Activated T-cell treated with anti-CD3 and anti-CD28 coated beads, Interleukin-2, amount 50 U/mL, for 24 hours (primary cell): ENCODE results near the gene CREG2.

Experiments used
- DNase-seq: peaks from one replicate; pipeline ENCODE4 v3.0.0-alpha.2; 2020
- H3K27ac Mint-ChIP-seq: 2 replicates; pipeline ENCODE4 v1.8.0; 2020; ENCODE audit warnings: mild to moderate bottlenecking, mixed read lengths
- H3K27me3 Mint-ChIP-seq: 2 replicates; pipeline ENCODE4 v1.8.0; 2020; ENCODE audit warnings: mixed read lengths
- H3K36me3 Mint-ChIP-seq: 2 replicates; pipeline ENCODE4 v1.8.0; 2020; ENCODE audit warnings: low read depth, mixed read lengths
- H3K4me1 Mint-ChIP-seq: 2 replicates; pipeline ENCODE4 v1.8.0; 2020; ENCODE audit warnings: low read depth, mixed read lengths
- H3K4me3 Mint-ChIP-seq: 2 replicates; pipeline ENCODE4 v1.8.0; 2020; ENCODE audit warnings: mild to moderate bottlenecking, moderate library complexity, mixed read lengths
- H3K9me3 Mint-ChIP-seq: 2 replicates; pipeline ENCODE4 v1.8.0; 2020; ENCODE audit warnings: mixed read lengths

The CREG2 gene

DNA sequence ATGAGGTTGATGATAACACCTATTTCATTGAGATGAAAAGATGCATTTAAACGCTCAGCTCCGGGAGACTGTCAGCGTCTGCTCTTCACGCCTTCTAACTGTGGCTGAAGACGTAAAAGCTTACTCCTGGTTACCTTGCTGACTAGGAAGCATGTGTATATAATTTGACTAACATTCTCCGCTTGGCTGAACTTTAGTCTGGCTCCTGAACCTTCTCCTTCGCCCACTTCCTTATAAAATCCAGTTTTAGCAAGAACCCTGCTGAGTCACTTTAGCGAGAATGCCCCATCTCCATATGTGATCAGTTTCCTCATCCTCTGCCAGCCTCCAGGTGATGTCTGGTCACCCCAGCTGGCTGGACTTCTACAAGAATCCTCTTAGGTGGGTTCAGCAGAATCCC is 12.7 kb upstream of the CREG2 start:
- Mint-ChIP-seq H3K27me3 (peaks cover 47% of the 10 kb centered on the region), H3K36me3 (no peaks in the 10 kb centered on the region), H3K27ac (no peak overlapping the region), H3K4me3 (no peak overlapping the region), H3K9me3 (no peaks in the 10 kb centered on the region), H3K4me1 (peaks cover 21% of the 10 kb centered on the region)
- DNase-seq: no peak

- H3K36me3 Mint-ChIP-seq: no peaks in the 10 kb centered on the region
- peaks cover 21% of the 10 kb centered on the region for H3K4me1 Mint-ChIP-seq
- DNase-seq: no peak
- H3K27me3 Mint-ChIP-seq: peaks cover 47% of the 10 kb centered on the region
- H3K9me3 Mint-ChIP-seq: no peaks in the 10 kb centered on the region
- H3K27ac Mint-ChIP-seq: no peak overlapping the region
- no peak overlapping the region for H3K4me3 Mint-ChIP-seq
These were observed 11.9 kb upstream of the CREG2 start for GRCh38 chr2:101399021-101399799.

DNA sequence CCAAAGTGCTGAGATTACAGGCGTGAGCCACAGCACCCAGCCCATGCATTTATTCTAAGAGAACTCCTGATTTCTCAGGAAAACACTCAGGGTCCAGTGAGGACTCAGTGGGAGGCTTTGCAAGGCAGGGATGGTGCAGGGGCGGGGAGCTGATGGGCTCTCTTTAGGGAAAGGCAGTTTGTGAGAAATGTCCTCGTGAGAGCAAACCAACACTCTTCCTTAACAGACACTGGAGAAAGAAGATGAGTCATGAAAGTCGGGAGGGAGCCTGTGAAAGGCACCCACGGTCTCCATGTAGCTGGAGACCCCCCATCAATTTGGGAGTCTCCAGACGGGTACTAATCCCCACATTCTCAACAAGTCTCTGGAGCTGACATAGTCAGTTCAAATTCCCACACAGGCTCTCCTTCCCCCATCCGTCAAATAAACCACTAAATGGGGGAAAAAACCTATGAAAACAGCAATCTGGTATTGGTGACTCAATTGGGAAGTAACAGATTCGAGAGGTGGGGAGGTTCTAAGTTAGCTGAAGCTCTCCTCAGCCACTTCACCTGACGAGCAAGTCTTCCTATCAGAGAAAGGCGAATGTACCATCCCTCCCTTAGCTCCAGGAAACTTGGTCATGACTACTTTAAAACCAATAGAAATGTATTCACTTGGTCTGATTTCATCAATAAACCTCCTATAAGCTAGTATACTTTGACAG is 11.0 kb upstream of the CREG2 start:
- H3K4me3 Mint-ChIP-seq: no peak overlapping the region
- H3K4me1 Mint-ChIP-seq: peaks cover 21% of the 10 kb centered on the region
- H3K27me3 Mint-ChIP-seq: peaks cover 49% of the 10 kb centered on the region
- H3K9me3 Mint-ChIP-seq: no peaks in the 10 kb centered on the region
- DNase-seq: no peak
- H3K36me3 Mint-ChIP-seq: no peaks in the 10 kb centered on the region
- no peak overlapping the region for H3K27ac Mint-ChIP-seq

- DNase-seq: no peak
- no peak overlapping the region for H3K4me3 Mint-ChIP-seq
These were observed 9.0 kb upstream of the CREG2 start for GRCh38 chr2:101396316-101396717.

DNA sequence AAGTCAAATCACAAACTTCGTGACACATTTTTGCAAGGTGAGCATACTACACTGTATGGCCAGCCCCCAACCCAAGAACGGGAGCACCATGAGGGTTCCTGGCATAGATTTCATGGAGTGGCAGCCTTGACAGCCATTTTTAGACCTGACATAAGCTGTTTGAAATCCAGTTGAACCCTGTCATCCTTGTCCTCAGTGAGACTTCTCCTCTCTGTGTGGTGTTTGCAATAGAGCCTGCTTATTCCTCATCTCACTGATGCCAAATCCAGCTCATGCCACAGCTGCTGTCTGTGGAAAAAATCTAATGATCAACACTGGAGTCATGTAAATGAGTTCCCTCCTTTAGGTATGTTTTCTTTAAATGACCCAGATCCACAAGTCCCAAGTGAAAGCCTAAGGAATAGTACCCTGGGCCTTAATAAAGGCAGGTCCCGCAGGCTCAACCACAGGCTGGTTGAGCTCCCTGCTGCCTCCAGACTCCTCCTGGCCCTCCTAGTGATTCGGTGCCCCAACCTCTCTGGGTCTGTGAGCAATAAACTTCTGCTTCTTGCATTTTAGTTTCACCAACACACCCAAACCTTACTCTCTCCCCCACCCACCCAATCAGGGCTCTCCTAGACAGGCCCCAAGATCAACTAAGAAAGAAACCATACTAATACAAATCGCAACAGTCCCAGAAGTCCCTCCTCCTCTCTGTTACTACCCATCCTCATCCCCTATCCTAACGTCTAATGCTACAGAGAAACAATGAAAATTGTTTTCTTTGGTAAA is 8.4 kb upstream of the CREG2 start:
- DNase-seq: no peak
- Mint-ChIP-seq H3K36me3 (no peaks in the 10 kb centered on the region), H3K27me3 (peaks cover 35% of the 10 kb centered on the region), H3K9me3 (no peaks in the 10 kb centered on the region), H3K4me3 (no peak overlapping the region), H3K27ac (no peak overlapping the region), H3K4me1 (peaks cover 13% of the 10 kb centered on the region)

More at GRCh38 chr2:101396316-101396717, 9.0 kb upstream of the CREG2 start:
- Mint-ChIP-seq H3K36me3 (no peaks in the 10 kb centered on the region), H3K9me3 (no peaks in the 10 kb centered on the region), H3K27me3 (peaks cover 41% of the 10 kb centered on the region), H3K4me1 (peaks cover 13% of the 10 kb centered on the region), H3K27ac (no peak overlapping the region)

- H3K27ac Mint-ChIP-seq: no peak overlapping the region
- no peak for DNase-seq
- no peaks in the 10 kb centered on the region for H3K9me3 Mint-ChIP-seq
- H3K4me3 Mint-ChIP-seq: no peak overlapping the region
- peaks cover 12% of the 10 kb centered on the region for H3K4me1 Mint-ChIP-seq
- no peaks in the 10 kb centered on the region for H3K36me3 Mint-ChIP-seq
- peaks cover 52% of the 10 kb centered on the region for H3K27me3 Mint-ChIP-seq
These were observed 929 bp upstream of the CREG2 start for GRCh38 chr2:101388232-101388631.

DNA sequence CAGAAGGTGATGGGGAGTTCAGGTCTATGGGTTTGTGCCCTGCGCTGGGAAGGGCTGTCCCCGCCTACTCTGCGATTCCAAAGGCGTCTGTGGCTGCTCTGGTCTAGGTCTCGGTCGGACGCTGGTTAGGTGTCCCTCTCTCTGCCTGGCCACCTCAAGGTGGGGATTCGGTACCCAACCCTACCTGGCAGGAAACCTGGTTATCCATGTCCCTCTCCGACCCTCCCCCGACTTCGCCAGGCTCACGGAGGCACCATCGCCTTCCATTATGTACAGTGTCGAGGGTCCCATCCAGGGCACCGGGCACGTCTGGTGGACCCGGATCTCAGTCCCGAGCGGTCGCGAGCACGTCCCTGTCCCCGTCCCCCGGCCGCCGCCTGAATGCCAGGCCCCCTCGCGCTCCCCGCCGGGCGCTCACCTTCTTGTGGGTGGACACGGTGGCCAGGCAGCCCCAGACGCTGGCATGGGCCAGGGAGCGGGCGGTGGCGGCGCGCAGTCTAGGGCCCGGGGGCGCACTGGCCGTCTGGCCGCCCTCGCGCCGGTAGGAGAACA is 628 bp downstream of the CREG2 start:
- peaks cover 12% of the 10 kb centered on the region for H3K4me1 Mint-ChIP-seq
- peaks cover 51% of the 10 kb centered on the region for H3K27me3 Mint-ChIP-seq
- H3K4me3 Mint-ChIP-seq: peak overlapping the region; percentile 59
- no peaks in the 10 kb centered on the region for H3K9me3 Mint-ChIP-seq
- no peak overlapping the region for H3K27ac Mint-ChIP-seq
- no peak for DNase-seq
- H3K36me3 Mint-ChIP-seq: no peaks in the 10 kb centered on the region

GRCh38 chr2:101383016-101383541 is 4.2 kb downstream of the CREG2 start:
- H3K4me1 Mint-ChIP-seq: peaks cover 10% of the 10 kb centered on the region
- no peaks in the 10 kb centered on the region for H3K36me3 Mint-ChIP-seq
- H3K27ac Mint-ChIP-seq: no peak overlapping the region
- H3K9me3 Mint-ChIP-seq: no peaks in the 10 kb centered on the region
- peaks cover 35% of the 10 kb centered on the region for H3K27me3 Mint-ChIP-seq
- DNase-seq: no peak
- H3K4me3 Mint-ChIP-seq: no peak overlapping the region

- H3K27ac Mint-ChIP-seq: no peak overlapping the region
- peaks cover 29% of the 10 kb centered on the region for H3K27me3 Mint-ChIP-seq
- peaks cover 5% of the 10 kb centered on the region for H3K4me1 Mint-ChIP-seq
- DNase-seq: no peak
- no peaks in the 10 kb centered on the region for H3K36me3 Mint-ChIP-seq
- H3K4me3 Mint-ChIP-seq: no peak overlapping the region
- H3K9me3 Mint-ChIP-seq: no peaks in the 10 kb centered on the region
These were observed 4.9 kb downstream of the CREG2 start for GRCh38 chr2:101382442-101382841.

DNA sequence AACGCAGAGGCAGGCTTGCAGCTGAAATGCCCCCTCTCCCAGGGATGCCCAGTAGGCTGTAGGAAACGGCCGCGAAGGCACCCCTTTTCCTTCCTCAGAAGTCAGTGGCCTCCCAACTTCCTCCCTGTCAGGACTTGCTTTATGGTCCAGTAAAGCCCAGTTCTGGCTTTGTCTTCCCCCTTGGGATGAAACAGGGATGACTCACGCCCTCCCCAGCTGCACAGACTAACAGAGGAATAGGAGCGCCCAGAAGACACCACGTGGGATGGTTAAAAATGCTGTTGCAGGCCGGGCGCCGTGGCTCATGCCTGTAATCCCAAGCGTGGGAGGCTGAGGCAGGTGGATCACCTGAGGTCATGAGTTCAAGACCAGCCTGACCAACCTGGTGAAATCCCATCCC is 6.9 kb downstream of the CREG2 start:
- DNase-seq: no peak
- H3K36me3 Mint-ChIP-seq: no peaks in the 10 kb centered on the region
- H3K4me1 Mint-ChIP-seq: no peaks in the 10 kb centered on the region
- H3K27ac Mint-ChIP-seq: no peak overlapping the region
- no peak overlapping the region for H3K4me3 Mint-ChIP-seq
- H3K27me3 Mint-ChIP-seq: peaks cover 14% of the 10 kb centered on the region
- no peaks in the 10 kb centered on the region for H3K9me3 Mint-ChIP-seq

- DNase-seq: no peak
- H3K9me3 Mint-ChIP-seq: no peaks in the 10 kb centered on the region
- peaks cover 6% of the 10 kb centered on the region for H3K27me3 Mint-ChIP-seq
- H3K36me3 Mint-ChIP-seq: no peaks in the 10 kb centered on the region
- H3K4me3 Mint-ChIP-seq: no peak overlapping the region
- H3K4me1 Mint-ChIP-seq: peaks cover 10% of the 10 kb centered on the region
- H3K27ac Mint-ChIP-seq: no peak overlapping the region
These were observed 8.2 kb downstream of the CREG2 start for GRCh38 chr2:101379091-101379490.

GRCh38 chr2:101375653-101376052 is 11.7 kb downstream of the CREG2 start:
- H3K27me3 Mint-ChIP-seq: no peaks in the 10 kb centered on the region
- no peak overlapping the region for H3K4me3 Mint-ChIP-seq
- no peak overlapping the region for H3K27ac Mint-ChIP-seq
- H3K36me3 Mint-ChIP-seq: no peaks in the 10 kb centered on the region
- H3K9me3 Mint-ChIP-seq: peaks cover 5% of the 10 kb centered on the region
- DNase-seq: no peak
- H3K4me1 Mint-ChIP-seq: peaks cover 10% of the 10 kb centered on the region

DNA sequence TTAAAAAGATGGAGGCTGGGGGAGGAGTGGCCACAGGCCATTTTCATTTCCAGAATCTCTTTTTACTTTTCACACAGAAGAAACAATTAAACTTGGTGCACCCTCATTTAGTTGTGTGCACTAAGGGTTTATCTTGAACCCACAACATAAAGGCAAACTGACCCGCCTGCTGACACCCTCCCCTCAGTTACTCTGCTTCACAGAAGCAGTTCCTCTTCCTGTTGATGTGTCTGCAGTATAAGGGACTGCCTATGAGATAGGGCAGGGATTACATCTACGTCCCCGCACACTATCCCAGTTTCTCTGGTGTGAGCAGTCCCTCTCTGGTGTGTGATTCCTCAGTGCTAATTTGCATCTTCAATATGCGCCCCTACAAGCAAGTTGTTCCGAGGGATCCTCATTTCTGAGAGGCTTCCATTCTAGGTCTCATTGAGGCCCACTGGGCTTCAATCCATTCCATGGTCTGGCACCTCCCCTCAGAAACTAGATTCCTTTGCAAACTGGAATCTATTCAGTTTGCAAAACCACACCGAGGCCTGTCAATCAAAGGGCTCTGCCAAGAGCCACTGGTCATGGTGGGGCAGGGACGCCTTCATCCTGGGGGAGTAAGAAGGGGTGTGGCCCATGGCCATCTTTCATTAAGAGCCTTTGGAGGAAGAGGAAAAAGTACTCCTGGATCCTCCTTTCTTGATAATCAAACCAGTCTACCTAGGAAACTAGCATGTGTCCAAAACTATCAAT is 12.3 kb downstream of the CREG2 start:
- Mint-ChIP-seq H3K4me1 (peaks cover 10% of the 10 kb centered on the region), H3K4me3 (no peak overlapping the region), H3K27me3 (no peaks in the 10 kb centered on the region), H3K36me3 (no peaks in the 10 kb centered on the region), H3K27ac (no peak overlapping the region), H3K9me3 (peaks cover 5% of the 10 kb centered on the region)
- no peak for DNase-seq

- H3K9me3 Mint-ChIP-seq: peaks cover 5% of the 10 kb centered on the region
- peaks cover 10% of the 10 kb centered on the region for H3K4me1 Mint-ChIP-seq
- H3K27me3 Mint-ChIP-seq: no peaks in the 10 kb centered on the region
- H3K4me3 Mint-ChIP-seq: no peak overlapping the region
- H3K36me3 Mint-ChIP-seq: no peaks in the 10 kb centered on the region
- H3K27ac Mint-ChIP-seq: no peak overlapping the region
- no peak for DNase-seq
These were observed 14.5 kb downstream of the CREG2 start for GRCh38 chr2:101372792-101373191.
